ENCODE data around the gene HIVEP2.

HIVEP2 gene

DNA sequence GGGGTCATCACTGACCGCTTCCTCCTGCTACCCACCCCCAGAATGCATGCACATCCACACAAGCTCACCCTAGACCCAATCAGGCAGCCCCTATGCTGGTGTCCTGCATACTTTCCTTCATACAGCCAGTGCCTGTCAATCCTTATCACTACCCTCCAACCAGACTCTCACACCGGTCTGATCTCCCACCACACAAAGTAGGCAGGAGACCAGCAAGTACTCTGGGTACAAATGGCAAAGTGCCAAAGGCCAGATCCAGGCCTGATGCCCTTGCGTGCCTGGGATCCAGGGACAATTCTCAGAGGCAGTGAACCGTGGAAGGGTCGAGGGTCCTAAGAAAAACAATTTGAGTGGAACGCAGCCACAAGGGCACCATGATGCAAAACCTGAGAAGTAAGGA is 114.2 kb downstream of the HIVEP2 start:
- TF ChIP-seq, protein P1, sequence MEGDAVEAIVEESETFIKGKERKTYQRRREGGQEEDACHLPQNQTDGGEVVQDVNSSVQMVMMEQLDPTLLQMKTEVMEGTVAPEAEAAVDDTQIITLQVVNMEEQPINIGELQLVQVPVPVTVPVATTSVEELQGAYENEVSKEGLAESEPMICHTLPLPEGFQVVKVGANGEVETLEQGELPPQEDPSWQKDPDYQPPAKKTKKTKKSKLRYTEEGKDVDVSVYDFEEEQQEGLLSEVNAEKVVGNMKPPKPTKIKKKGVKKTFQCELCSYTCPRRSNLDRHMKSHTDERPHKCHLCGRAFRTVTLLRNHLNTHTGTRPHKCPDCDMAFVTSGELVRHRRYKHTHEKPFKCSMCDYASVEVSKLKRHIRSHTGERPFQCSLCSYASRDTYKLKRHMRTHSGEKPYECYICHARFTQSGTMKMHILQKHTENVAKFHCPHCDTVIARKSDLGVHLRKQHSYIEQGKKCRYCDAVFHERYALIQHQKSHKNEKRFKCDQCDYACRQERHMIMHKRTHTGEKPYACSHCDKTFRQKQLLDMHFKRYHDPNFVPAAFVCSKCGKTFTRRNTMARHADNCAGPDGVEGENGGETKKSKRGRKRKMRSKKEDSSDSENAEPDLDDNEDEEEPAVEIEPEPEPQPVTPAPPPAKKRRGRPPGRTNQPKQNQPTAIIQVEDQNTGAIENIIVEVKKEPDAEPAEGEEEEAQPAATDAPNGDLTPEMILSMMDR (IDR thresholded peaks at IDR 0.05; ENCODE audit: low read depth, low read length) = no peak
- in situ Hi-C loops (cut with HindIII; ENCODE audit: low sequenced_read_pairs) = no loop called here
- H3K4me3 ChIP-seq (ENCODE audit: low read depth, low read length) = no peak overlapping the region
- no peak for DNase-seq (ENCODE audit: low read depth, low spot score)

DNA sequence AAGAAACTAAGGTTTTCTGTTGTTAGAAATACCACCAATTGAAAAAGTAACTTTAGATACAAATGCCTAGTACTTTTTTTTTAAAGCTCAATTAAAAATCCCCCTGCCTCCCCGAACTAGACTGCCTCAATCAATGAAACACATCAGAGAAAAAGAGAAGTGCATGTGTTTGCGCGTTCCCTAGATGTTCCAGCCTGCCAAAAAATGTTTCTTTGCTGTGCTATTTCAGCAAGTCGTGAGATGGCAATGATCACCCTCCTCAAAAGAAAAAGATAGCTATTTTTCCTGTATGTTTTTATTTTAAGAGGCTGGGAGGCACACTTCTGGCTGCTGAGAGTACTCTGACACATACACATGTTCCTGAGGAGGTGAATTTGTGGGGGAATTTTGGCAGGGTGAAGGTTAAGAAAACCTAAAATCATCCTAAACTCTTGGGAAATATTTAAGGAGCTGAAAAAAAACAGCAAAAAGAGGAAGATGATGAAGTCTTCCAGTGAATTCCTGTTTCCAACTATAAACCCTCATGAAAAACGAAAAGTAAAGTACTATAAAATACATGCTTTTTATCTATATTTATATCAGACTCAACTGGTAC is 114.8 kb downstream of the HIVEP2 start:
- in situ Hi-C loops (cut with HindIII; ENCODE audit: low sequenced_read_pairs) = no loop called here
- H3K4me3 ChIP-seq (ENCODE audit: low read depth, low read length) = no peak overlapping the region
- no peak for DNase-seq (ENCODE audit: low read depth, low spot score)
- TF ChIP-seq, protein P1 (IDR thresholded peaks at IDR 0.05; ENCODE audit: low read depth, low read length) = no peak

DNA sequence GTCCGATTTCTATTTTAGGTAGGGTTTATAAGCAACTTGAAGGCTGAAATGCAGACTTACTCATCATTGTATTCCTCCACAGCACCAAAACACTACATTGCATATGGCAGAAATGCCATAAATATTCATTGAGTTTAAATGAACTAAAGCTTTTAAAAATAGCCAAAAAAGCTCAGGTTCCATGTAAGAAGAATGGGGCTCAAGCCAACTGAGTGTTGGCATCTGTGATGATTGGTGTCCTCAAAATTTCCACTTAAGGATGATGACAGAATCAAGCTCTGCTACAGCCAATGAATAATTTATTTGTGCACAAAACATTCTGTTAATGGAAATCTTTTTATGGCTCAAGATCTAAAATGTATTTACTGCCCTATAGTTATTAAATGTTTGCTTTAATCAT is 115.4 kb downstream of the HIVEP2 start:
- TF ChIP-seq, protein P1 (IDR thresholded peaks at IDR 0.05; ENCODE audit: low read depth, low read length) = no peak
- no peak overlapping the region for H3K4me3 ChIP-seq (ENCODE audit: low read depth, low read length)
- DNase-seq (ENCODE audit: low read depth, low spot score) = no peak
- in situ Hi-C loops (cut with HindIII; ENCODE audit: low sequenced_read_pairs) = no loop called here

DNA sequence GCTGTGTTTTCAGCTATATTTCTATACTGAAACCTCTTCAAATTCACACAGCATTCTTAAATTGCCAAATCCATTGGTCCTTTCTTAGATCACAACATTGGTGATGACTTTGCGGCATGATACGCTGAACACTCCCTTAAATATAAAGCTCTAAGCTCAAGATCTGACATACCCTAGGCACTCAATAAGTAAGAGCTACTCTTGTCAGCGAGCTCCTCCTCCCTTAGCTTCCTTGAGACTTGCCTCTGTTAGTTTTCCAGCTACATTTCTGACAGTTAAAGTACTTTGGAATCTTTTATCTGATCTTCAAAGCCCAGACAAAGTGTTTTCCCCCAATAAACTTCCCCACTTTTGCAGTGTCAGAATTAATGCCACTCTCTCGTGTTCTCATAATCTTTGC is 117.0 kb downstream of the HIVEP2 start:
- DNase-seq (ENCODE audit: low read depth, low spot score) = no peak
- in situ Hi-C loops (cut with HindIII; ENCODE audit: low sequenced_read_pairs) = no loop called here
- TF ChIP-seq, protein P1 (IDR thresholded peaks at IDR 0.05; ENCODE audit: low read depth, low read length) = no peak

DNA sequence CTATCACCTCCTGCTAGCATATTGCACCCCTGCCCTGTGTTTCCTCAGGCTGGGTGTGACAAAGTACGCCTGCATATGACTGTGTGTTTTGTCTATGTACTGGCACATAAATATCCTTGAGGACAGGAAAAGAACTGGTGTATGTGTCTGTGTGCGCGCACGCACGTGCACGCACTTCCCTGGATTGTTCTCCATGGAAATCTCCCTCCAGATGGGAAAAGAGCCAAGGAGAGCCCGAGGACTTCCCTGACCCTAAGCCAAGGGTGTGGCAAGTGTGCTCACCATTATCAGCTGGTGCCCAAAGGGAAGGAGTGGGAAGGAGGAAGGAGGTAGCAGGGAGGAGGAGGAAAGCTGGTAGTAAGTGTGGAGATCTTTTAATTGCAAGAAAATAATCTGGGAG is 117.6 kb downstream of the HIVEP2 start:
- in situ Hi-C loops (cut with HindIII; ENCODE audit: low sequenced_read_pairs) = no loop called here
- H3K4me3 ChIP-seq (ENCODE audit: low read depth, low read length) = no peak overlapping the region
- no peak for DNase-seq (ENCODE audit: low read depth, low spot score)
- TF ChIP-seq, protein P1 (IDR thresholded peaks at IDR 0.05; ENCODE audit: low read depth, low read length) = no peak

More for the DNA sequence above, 117.0 kb downstream of the HIVEP2 start:
- no peak overlapping the region for H3K4me3 ChIP-seq (ENCODE audit: low read depth, low read length)

DNA sequence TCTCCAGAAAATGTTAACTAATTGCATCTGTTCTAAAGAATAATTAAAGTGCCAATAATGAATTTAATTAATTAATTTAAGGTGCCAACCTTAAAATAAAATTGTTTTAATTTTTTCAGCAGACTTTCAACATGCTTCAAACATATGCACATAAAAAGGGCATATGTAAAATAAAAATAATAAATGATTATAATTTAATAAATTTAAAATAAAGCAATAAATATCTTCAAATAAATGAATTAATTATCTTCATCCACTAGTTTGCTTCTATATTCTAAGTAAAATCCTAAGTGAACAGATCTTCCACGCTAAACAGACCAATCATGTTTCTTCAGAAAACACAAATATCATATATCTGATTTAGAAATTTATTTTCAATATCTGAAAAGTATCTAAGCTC is 119.2 kb downstream of the HIVEP2 start:
- in situ Hi-C loops (cut with HindIII; ENCODE audit: low sequenced_read_pairs) = no loop called here
- no peak overlapping the region for H3K4me3 ChIP-seq (ENCODE audit: low read depth, low read length)
- no peak for DNase-seq (ENCODE audit: low read depth, low spot score)
- TF ChIP-seq, protein P1 (IDR thresholded peaks at IDR 0.05; ENCODE audit: low read depth, low read length) = no peak
